Fibroblast of skin of left quadriceps (primary cell): Measurements from ENCODE around the gene CDH16.
"Not testable (repeated sequence)": the region's sequence is repeated elsewhere in the genome, so short reads cannot be mapped to it uniquely, and the experiment has no call there.

Experiments
- DNase-seq, 2 experiments: peaks; one replicate each; pipeline ENCODE4 v3.0.0-alpha.2; 2013; ENCODE audit warnings: low read depth in 2 of 2

The CDH16 gene

DNA sequence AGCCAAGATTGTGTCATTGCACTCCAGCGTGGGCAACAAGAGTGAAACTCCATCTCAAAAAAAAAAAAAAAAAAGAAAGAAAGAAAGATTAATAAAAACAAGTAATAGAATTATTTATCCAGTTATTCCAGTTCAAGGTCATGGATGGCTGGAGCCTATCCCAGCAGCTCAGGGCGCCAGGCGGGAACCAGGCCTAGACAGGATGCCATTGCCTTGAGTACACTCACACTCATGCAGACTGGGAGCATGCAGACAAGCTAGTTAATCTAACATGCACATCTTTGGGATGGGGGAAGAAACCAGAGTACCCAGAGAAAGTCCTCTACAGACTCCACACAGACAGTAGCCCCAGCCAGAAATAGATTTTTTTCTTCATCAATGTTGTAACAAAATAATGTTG, 20.5 kb downstream of the CDH16 start:
- DNase-seq: no peak

DNA sequence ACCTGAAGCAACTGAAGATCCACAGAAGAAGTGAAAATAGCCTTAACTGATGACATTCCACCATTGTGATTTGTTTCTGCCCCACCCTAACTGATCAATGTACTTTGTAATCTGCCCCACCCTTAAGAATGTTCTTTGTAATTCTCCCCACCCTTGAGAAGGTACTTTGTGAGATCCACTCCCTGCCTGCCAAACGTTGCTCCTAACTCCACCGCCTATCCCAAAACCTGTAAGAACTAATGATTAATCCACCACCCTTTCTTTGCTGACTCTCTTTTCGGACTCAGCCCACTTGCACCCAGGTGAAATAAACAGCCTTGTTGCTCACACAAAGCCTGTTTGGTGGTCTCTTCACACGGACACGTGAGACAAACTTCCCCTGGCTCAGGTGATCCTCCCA, 22.0 kb downstream of the CDH16 start:
- DNase-seq: not testable (repeated sequence)

GRCh38 chr16:66895999-66896398, 22.7 kb downstream of the CDH16 start:
- DNase-seq: no peak

DNA sequence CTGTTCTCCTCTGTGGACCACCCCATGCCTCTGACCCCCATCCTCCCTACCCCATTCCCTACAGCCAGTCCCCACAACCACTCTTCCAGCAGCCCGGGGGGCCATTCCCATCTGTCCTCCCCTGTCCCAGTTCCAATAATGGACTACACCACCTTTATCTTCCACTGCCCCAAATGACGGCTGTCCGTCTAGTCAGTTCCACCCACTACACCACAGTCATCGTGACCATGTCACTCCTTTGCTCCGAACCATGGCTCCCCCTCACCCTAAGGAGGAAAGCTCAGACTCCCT, 23.1 kb downstream of the CDH16 start:
- DNase-seq: no peak

- peak; percentile 38 for DNase-seq
Observed at GRCh38 chr16:66894948-66895688, 23.6 kb downstream of the CDH16 start.

DNA sequence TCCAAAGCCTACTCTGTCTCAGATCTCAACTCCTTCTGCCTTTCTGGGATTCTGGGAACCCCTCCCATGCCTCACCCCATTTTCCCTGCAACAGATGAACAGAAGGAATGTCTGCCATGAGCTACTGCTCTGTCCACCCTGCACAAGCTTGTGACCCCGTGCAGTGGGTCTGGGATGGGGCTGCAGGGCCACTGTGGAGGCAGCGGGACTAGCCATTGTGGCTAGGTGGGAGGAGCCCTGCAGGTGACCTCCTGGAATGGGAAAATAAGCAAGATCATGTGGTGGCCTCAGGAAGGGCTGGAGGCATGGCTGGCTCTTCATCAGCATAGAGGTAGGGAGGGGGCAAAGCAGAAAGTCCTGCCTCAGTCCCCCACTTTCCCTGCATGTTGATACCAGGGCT, 24.6 kb downstream of the CDH16 start:
- no peak for DNase-seq

GRCh38 chr16:66891797-66892196, 26.9 kb downstream of the CDH16 start:
- no peak for DNase-seq

GRCh38 chr16:66891360-66891759, 27.3 kb downstream of the CDH16 start:
- no peak for DNase-seq

- no peak for DNase-seq
Observed at GRCh38 chr16:66890799-66891198, 27.9 kb downstream of the CDH16 start.

DNA sequence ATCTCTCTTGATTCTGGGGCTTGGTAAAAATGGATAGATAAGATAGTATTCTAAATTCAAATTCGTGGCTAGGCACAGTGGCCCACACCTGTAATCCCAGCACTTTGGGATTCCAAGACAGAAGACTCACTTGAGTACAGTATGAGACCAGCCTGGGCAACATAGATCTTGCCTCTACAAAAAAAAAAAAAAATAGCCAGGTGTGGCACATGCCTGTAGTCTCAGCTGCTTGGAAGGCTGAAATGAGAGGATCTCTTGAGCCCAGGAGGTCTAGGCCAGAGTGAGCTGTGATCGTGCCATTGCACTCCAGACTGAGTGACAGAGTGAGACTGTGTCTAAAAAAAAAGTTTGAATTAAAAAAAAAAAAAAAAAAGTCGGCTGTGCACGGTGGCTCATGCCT, 29.1 kb downstream of the CDH16 start:
- no peak for DNase-seq

DNA sequence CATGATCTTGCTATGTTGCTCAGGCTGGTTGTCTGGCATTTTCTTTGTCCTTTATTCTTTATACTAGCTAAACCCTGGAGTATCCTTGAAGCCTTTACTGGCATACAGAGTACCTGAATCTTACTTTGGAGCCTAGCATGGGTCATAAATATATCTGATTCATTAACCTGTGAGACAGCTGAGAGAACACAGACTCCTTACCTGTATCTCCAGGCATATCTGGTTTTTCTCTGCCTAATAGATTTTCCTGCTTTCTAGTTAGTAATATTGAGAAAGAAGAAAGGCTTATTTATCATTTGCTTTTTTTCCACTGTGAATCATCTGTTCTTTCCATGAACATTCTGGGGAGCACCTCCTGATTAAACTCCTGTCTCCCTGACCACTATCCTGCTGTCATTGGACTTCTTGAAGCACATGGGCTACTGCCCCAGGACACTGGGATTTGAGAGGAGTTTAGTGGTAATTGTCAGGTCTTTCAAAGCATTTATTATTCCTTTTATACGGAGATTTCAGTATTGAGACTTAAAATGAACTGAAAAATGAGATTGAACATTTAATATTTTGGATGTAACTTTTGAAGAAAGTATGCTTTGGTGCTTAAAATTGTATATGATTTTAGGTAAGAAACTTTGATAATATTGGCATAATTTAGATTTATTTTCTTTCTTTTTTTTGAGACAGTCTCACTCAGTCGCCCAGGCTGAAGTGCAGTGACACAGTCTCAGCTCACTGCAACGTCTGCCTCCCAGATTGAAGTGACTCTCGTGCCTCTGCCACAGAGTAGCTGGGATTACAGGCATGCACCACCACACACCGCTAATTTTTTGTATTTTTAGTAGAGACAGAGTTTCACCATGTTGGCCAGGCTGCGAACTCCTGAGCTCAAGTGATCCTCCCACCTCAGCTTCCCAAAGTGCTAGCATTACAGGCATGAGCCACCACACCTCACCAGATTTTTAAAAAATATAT, 29.8 kb downstream of the CDH16 start:
- DNase-seq: no peak

DNA sequence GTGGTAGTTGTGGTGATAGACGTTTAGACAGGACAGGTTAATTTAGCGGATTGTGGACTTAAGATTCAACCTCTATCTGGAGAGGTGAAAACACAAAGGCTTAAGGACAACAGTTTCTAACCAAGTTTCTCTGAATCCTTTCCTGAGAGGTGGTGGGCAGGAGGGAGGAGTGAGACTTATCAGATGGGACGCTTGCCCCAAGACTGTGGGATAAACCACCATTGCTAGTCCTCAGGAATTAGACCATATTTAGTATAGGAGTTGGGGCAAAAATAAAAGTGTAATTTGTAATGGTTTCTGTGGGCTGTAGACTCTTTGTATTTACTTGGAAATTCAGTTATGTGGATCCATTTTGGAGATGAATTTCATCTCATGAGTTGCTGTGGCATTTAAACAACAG, 31.8 kb downstream of the CDH16 start:
- DNase-seq: no peak

DNA sequence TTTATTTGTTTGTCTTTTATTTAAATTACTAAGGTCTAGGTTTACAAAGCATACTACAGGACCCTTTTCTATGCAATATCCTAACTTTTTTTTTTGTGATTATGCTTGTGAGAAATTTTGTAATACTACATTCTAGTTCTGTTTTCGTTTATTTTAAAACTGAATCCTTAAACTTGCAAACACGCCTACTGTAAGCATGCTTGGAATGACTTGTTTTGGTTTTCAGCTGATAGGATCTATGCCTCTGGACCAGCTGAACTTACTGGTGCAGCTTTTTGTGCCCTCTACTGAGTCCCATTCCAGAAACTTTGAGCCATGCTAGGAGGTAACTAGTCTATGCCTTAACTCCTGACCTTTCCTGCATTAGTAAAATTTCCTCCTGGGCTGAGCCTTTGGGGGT, 32.4 kb downstream of the CDH16 start:
- DNase-seq: no peak

DNA sequence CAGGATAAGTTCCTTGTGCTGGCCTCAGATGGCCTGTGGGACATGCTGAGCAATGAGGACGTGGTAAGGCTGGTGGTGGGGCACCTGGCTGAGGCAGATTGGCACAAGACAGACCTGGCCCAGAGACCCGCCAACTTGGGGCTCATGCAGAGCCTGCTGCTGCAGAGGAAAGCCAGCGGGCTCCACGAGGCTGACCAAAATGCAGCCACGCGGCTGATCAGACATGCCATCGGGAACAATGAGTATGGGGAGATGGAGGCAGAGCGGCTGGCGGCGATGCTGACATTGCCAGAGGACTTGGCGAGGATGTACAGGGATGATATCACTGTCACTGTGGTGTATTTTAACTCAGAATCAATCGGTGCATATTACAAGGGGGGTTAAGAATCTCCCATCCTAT, 33.2 kb downstream of the CDH16 start:
- no peak for DNase-seq

DNA sequence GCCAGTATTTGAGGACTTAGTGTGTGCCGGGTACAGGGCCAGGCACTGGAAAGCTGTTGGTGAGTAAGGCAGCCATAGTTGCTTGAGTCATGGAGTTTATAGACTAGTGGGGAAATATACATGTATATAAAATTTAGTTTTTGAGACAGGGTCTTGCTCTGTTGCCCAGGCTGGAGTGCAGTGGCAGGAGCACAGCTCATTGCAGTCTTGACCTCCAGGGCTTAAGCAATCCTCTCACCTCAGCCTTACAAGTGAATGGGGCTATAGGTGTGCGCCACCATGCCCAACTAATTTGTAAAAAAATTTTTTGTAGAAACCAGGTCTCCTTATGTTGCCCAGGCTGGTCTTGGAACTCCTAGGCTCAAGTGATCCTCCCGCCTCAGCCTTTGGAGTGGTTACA, 36.0 kb downstream of the CDH16 start:
- DNase-seq: no peak

- no peak for DNase-seq
Observed at GRCh38 chr16:66881964-66882508, 36.6 kb downstream of the CDH16 start.

DNA sequence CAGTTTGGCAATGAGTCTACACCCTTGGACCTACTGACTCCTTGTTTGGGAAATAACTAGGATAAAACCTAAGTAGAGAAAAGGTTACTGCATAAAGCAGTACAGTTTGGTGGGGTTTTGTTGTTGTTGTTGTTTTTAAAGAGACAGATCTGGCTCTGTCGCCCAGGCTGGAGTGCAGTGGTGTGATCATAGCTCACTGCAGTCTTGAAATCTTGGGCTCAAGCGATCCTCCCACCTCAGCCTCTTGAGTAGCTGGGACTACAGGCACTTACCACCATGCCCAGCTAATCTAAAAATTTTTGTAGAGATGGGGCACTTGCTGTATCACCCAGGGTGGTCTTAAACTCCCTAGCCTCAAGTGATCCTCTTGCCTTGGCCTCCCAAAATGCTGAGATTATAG, 37.1 kb downstream of the CDH16 start:
- no peak for DNase-seq

GRCh38 chr16:66881014-66881417, 37.7 kb downstream of the CDH16 start:
- no peak for DNase-seq

DNA sequence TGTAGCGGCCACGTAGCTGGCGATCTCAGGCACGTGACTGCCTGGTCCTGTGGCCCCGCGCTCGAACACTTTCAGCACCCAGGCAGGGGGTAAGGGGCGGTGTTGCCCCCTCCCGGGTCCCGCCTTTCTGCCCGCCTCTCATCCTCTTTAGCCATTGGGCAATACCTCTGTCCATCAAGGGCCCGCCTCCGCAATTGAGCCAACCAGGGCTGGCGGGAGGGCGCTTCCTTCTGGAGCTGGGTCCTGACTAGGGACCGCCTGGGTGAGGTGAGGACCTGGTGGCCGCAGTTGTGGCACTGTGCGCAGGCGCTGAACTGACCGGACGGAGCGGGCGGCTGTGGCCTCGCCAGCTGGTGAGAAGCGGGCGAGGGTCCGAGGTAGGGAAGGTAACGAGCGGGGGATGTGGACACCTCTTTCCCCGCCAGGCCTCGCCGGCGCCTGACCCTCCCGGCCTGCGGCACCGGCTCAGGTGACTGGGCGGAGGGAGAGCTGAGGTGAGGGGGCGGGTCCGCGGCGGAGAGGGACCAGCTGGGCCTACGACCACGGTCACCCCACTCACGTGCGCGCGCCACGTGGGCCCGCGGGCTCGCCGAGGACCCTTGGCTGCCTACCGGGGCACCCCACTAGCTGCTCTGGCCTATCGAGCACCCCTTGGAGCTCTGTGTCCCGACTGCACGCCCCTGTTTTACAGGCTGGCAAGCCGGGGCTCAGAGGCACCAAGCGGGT, 38.2 kb downstream of the CDH16 start, which contains the start of gene PDP2:
Gene PDP2 (plus strand): TSS at position 228 of the 726 bp plus-strand sequence. CDS start 3,770 bp downstream, outside the sequence.
- peak; percentile 90 for DNase-seq

DNA sequence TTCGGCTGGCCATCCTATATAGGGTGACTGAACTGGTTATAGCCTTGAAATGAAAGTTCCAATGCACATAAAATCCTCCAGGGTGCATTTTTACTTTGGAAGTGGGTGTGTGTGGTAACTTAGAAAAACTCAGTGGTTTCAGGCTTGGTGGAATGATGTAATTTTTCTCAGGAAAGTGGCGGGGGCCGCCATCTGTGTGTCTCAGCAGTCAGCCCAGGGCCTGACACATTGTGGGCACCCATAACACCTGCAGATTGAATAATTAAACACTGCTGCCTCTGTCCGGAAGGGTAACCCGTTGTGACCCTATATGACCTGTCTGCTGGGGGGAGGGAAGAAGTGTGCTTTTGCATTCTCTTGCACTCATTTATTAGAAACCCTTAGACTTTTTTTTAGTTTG, 40.6 kb downstream of the CDH16 start:
- no peak for DNase-seq

DNA sequence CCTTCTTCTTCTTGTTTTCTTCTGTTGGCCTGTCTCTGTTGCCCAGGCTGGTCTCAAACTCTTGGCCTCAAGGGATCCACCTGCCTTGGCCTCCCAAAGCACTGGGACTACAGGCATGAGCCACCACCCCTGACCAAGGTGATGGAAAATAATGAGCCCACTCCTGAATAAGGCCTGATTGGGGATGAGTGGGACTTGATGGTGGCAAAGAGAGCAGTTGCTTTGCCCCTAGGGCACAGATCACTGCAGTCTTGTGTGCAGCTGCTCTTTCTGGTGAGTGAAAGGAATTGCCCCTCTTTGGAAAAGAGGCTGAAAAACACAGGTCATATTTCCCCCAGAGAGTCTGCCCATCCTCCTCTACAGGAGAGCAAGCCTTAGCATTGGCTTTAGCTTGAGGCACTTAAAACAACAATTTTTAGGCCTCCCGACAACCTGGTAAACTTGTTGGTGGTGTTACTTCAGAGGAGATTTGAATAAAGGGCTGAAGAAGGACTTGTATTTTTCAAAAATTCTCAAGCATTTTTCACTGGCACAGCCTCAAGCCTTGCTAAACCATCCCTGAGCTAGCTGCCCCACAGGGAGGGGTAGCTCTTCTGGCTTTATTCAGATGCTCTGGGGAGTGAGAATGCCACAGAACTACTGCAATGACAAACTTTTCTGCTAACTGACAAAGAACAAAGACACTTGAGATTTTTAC, 44.5 kb downstream of the CDH16 start:
- DNase-seq: peak in 1 of 2 experiments; percentile 9

DNA sequence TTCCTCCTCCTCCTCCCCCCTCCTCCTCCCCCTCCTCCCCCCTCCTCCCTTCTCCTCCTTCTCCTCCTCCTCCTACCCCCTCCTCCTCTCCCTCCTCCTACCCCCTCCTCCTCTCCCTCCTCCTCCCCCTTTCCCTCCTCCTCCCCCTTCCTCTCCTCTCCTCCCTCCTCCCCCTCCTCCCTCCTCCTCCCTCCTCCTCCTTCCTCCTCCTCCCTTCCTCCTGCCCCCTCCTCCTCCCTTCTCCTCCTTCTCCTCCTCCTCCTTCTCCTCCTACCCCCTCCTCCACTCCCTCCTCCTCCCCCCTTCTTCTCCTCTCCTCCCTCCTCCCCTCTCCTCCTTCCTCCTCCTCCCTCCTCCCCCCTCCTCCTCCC, 45.0 kb downstream of the CDH16 start:
- no peak for DNase-seq
